HFFc6 (cell line): ENCODE data around the gene TNFRSF19. TPM values are rescaled to one million over a fixed set of nuclear protein-coding genes. Genes with fewer than 3 reads are reported as not detected.

Source experiments
- DNase-seq: peaks from one replicate; pipeline ENCODE4 v3.0.0-alpha.2; 2018
- H3K27ac Mint-ChIP-seq: 2 replicates; pipeline ENCODE4 v1.8.0; 2020; ENCODE audit warnings: mild to moderate bottlenecking, mixed read lengths
- H3K27me3 Mint-ChIP-seq: 2 replicates; pipeline ENCODE4 v1.8.0; 2021; ENCODE audit warnings: mild to moderate bottlenecking, moderate library complexity, mixed read lengths; ENCODE audit not compliant: insufficient read depth
- H3K36me3 Mint-ChIP-seq: 2 replicates; pipeline ENCODE4 v1.8.0; 2021; ENCODE audit warnings: low read depth, mixed read lengths
- H3K4me1 Mint-ChIP-seq: 2 replicates; pipeline ENCODE4 v1.8.0; 2020; ENCODE audit warnings: low read depth, mixed read lengths
- H3K4me3 Mint-ChIP-seq: 2 replicates; pipeline ENCODE4 v1.8.0; 2020; ENCODE audit warnings: mild to moderate bottlenecking, moderate library complexity, mixed read lengths
- H3K9me3 Mint-ChIP-seq: 2 replicates; pipeline ENCODE4 v1.8.0; 2020; ENCODE audit warnings: mild to moderate bottlenecking, mixed read lengths
- total RNA-seq, 6 experiments: library from RNA; stranded (reverse); fragmentation: NEBNext Ultra II Directional; extraction: Animal tissue kit (Norgen Biotek cat#: 25700); gene quantifications; 2 replicates in 1 of 6; 3 replicates in 5 of 6; pipeline ENCODE4 v1.2.3, GENCODE V29; 2021
- TF ChIP-seq, protein P1 (sequence below): fragments of 200-600 bp; sonication (generic); IDR thresholded peaks from 2 replicates; pipeline ENCODE4 v1.5.0; 2021; ENCODE audit warnings: antibody characterized with exemption, mild to moderate bottlenecking

The TNFRSF19 gene
- total RNA-seq, 6 experiments from 2014 or later = 5.9 to 10.1 (median 8.7) TPM

- no peak overlapping the region for H3K27ac Mint-ChIP-seq
- DNase-seq = no peak
Observed at GRCh38 chr13:23715762-23716235, 145.6 kb downstream of the TNFRSF19 start.

GRCh38 chr13:23716401-23716800 lies 146.2 kb downstream of the TNFRSF19 start:
- H3K27me3 Mint-ChIP-seq = peaks cover 2% of the 10 kb centered on the region
- DNase-seq = no peak
- H3K4me3 Mint-ChIP-seq = no peak overlapping the region
- no peak overlapping the region for H3K27ac Mint-ChIP-seq
- H3K4me1 Mint-ChIP-seq = peaks cover 10% of the 10 kb centered on the region
- TF ChIP-seq, protein P1, sequence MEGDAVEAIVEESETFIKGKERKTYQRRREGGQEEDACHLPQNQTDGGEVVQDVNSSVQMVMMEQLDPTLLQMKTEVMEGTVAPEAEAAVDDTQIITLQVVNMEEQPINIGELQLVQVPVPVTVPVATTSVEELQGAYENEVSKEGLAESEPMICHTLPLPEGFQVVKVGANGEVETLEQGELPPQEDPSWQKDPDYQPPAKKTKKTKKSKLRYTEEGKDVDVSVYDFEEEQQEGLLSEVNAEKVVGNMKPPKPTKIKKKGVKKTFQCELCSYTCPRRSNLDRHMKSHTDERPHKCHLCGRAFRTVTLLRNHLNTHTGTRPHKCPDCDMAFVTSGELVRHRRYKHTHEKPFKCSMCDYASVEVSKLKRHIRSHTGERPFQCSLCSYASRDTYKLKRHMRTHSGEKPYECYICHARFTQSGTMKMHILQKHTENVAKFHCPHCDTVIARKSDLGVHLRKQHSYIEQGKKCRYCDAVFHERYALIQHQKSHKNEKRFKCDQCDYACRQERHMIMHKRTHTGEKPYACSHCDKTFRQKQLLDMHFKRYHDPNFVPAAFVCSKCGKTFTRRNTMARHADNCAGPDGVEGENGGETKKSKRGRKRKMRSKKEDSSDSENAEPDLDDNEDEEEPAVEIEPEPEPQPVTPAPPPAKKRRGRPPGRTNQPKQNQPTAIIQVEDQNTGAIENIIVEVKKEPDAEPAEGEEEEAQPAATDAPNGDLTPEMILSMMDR = no peak
- H3K9me3 Mint-ChIP-seq = peaks cover 18% of the 10 kb centered on the region
- peaks cover 8% of the 10 kb centered on the region for H3K36me3 Mint-ChIP-seq

More at GRCh38 chr13:23715762-23716235, 145.6 kb downstream of the TNFRSF19 start:
- peaks cover 2% of the 10 kb centered on the region for H3K27me3 Mint-ChIP-seq
- no peak overlapping the region for H3K4me3 Mint-ChIP-seq
- H3K9me3 Mint-ChIP-seq = peaks cover 18% of the 10 kb centered on the region
- TF ChIP-seq, protein P1 = peak; percentile 58; the same call in 1 of the 2 replicates
- H3K4me1 Mint-ChIP-seq = peaks cover 10% of the 10 kb centered on the region
- peaks cover 8% of the 10 kb centered on the region for H3K36me3 Mint-ChIP-seq

GRCh38 chr13:23718996-23719395 lies 148.8 kb downstream of the TNFRSF19 start:
- Mint-ChIP-seq H3K27me3 (peaks cover 2% of the 10 kb centered on the region), H3K36me3 (no peaks in the 10 kb centered on the region), H3K4me1 (peaks cover 25% of the 10 kb centered on the region), H3K4me3 (no peak overlapping the region), H3K27ac (no peak overlapping the region), H3K9me3 (peaks cover 3% of the 10 kb centered on the region)
- TF ChIP-seq, protein P1 = no peak
- no peak for DNase-seq

GRCh38 chr13:23722726-23723453 lies 152.7 kb downstream of the TNFRSF19 start:
- H3K4me1 Mint-ChIP-seq = peaks cover 40% of the 10 kb centered on the region
- peak overlapping the region; percentile 55 for H3K27ac Mint-ChIP-seq
- no peaks in the 10 kb centered on the region for H3K36me3 Mint-ChIP-seq
- H3K9me3 Mint-ChIP-seq = no peaks in the 10 kb centered on the region
- no peak overlapping the region for H3K4me3 Mint-ChIP-seq
- no peaks in the 10 kb centered on the region; the same call in 1 of the 2 replicates for H3K27me3 Mint-ChIP-seq
- TF ChIP-seq, protein P1 = no peak
- DNase-seq = no peak

- Mint-ChIP-seq H3K36me3 (no peaks in the 10 kb centered on the region), H3K9me3 (no peaks in the 10 kb centered on the region), H3K27me3 (no peaks in the 10 kb centered on the region; the same call in 1 of the 2 replicates), H3K4me1 (peaks cover 40% of the 10 kb centered on the region), H3K4me3 (no peak overlapping the region), H3K27ac (peak overlapping the region; percentile 55)
- DNase-seq = peak; percentile 70
- TF ChIP-seq, protein P1 = no peak
Observed at GRCh38 chr13:23723471-23723870, 153.3 kb downstream of the TNFRSF19 start.
